Measurements from ENCODE around the gene GSTA3.

- TF ChIP-seq ZBTB8A (CRISPR knock-in tag; IDR thresholded peaks at IDR 0.05; ENCODE audit: borderline replicate concordance, low read depth) (no peak), CHD2 (IDR thresholded peaks at IDR 0.05; ENCODE audit: low read depth, low read length) (no peak), E2F5 (CRISPR knock-in tag; conservative IDR thresholded peaks at IDR 0.05) (no peak), CTCF (CRISPR knock-in tag; IDR thresholded peaks at IDR 0.05) (no peak), CBX2 (IDR thresholded peaks at IDR 0.05; ENCODE audit: low read depth, low read length) (no peak), CBX2 (CRISPR knock-in tag; IDR thresholded peaks at IDR 0.05; ENCODE audit: low read depth) (no peak), SMC3 (IDR thresholded peaks at IDR 0.05; ENCODE audit: low read length) (no peak), CHD4 (IDR thresholded peaks at IDR 0.05; ENCODE audit: borderline replicate concordance, low read length) (no peak), STAT5B (CRISPR knock-in tag; IDR thresholded peaks at IDR 0.05) (no peak), ZNF207 (IDR thresholded peaks at IDR 0.05; ENCODE audit: borderline replicate concordance) (no peak), ZZZ3 (CRISPR knock-in tag; IDR thresholded peaks at IDR 0.05; ENCODE audit: borderline replicate concordance) (no peak), ZNF546 (CRISPR knock-in tag; conservative IDR thresholded peaks at IDR 0.05) (no peak), SNRNP70 (IDR thresholded peaks at IDR 0.05; ENCODE audit: low read depth, low read length) (no peak)
- TF ChIP-seq, protein P1, sequence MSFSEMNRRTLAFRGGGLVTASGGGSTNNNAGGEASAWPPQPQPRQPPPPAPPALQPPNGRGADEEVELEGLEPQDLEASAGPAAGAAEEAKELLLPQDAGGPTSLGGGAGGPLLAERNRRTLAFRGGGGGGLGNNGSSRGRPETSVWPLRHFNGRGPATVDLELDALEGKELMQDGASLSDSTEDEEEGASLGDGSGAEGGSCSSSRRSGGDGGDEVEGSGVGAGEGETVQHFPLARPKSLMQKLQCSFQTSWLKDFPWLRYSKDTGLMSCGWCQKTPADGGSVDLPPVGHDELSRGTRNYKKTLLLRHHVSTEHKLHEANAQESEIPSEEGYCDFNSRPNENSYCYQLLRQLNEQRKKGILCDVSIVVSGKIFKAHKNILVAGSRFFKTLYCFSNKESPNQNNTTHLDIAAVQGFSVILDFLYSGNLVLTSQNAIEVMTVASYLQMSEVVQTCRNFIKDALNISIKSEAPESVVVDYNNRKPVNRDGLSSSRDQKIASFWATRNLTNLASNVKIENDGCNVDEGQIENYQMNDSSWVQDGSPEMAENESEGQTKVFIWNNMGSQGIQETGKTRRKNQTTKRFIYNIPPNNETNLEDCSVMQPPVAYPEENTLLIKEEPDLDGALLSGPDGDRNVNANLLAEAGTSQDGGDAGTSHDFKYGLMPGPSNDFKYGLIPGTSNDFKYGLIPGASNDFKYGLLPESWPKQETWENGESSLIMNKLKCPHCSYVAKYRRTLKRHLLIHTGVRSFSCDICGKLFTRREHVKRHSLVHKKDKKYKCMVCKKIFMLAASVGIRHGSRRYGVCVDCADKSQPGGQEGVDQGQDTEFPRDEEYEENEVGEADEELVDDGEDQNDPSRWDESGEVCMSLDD (CRISPR knock-in tag; IDR thresholded peaks at IDR 0.05; ENCODE audit: borderline replicate concordance) = no peak
Measured at GRCh38 chr6:52925919-52926792, 16.7 kb upstream of the GSTA3 start.

Data from HepG2 (cell line).